Liver (tissue), 9 donors: Measurements from ENCODE around the gene DDAH2. TPM values are rescaled to one million over a fixed set of nuclear protein-coding genes. Genes with fewer than 3 reads are reported as not detected.

Source experiments
- DNase-seq: peaks from one replicate; pipeline ENCODE4 v3.0.0-alpha.2; 2017; ENCODE audit warnings: low spot score
- H3K27ac ChIP-seq, 2 donors: one replicate each; pipeline ENCODE4 v1.7.0; 2013; ENCODE audit warnings: inconsistent platforms in 2 of 2, low read length in 2 of 2, control low read depth in 1 of 2, low read depth in 1 of 2, mild to moderate bottlenecking in 1 of 2
- H3K27me3 ChIP-seq, 4 donors: one replicate each; pipeline versions ENCODE4 v1.6.1 to v1.7.0; 2013; ENCODE audit warnings: low read length in 3 of 4, inconsistent platforms in 1 of 4, mild to moderate bottlenecking in 1 of 4, moderate library complexity in 1 of 4; ENCODE audit not compliant: control insufficient read depth in 4 of 4, insufficient read depth in 4 of 4
- H3K36me3 ChIP-seq, 4 donors: one replicate each; pipeline versions ENCODE4 v1.6.1 to v1.7.0; 2013; ENCODE audit warnings: low read length in 3 of 4, mild to moderate bottlenecking in 3 of 4, low read depth in 1 of 4, moderate library complexity in 1 of 4; ENCODE audit not compliant: control insufficient read depth in 4 of 4, insufficient read depth in 3 of 4
- H3K4me1 ChIP-seq, 4 donors: one replicate each; pipeline versions ENCODE4 v1.6.1 to v1.7.0; 2013; ENCODE audit warnings: low read length in 3 of 4, mild to moderate bottlenecking in 3 of 4, moderate library complexity in 1 of 4; ENCODE audit not compliant: control insufficient read depth in 4 of 4, insufficient read depth in 4 of 4
- H3K4me3 ChIP-seq, 3 donors: one replicate each; pipeline versions ENCODE4 v1.6.1 to v1.7.0; 2013; ENCODE audit warnings: low read length in 3 of 3, control low read depth in 1 of 3, low read depth in 1 of 3, mild to moderate bottlenecking in 1 of 3
- H3K9ac ChIP-seq, 2 donors: one replicate each; pipeline ENCODE4 v1.7.0; 2013; ENCODE audit warnings: low read length in 2 of 2, mild to moderate bottlenecking in 2 of 2, moderate library complexity in 2 of 2, control low read depth in 1 of 2, low read depth in 1 of 2
- H3K9me3 ChIP-seq, 4 donors: one replicate each; pipeline versions ENCODE4 v1.6.1 to v1.7.0; 2013; ENCODE audit warnings: low read length in 3 of 4; ENCODE audit not compliant: control insufficient read depth in 4 of 4
- CTCF ChIP-seq: fragments of 150-350 bp; IDR thresholded peaks from 2 replicates; pipeline ENCODE4 v1.5.1; 2017; ENCODE audit warnings: improper control_type of control experiment, low read depth, low read length; ENCODE audit not compliant: missing input control
- EGR1 ChIP-seq, 2 donors: IDR thresholded peaks; 2 replicates each; pipeline ENCODE4 v1.6.1; 2016 to 2018; ENCODE audit warnings: antibody characterized with exemption in 2 of 2, low read depth in 2 of 2
- FOXA1 ChIP-seq: IDR thresholded peaks from 2 replicates; pipeline ENCODE4 v1.6.1; 2016; ENCODE audit warnings: antibody characterized with exemption
- FOXA2 ChIP-seq: IDR thresholded peaks from 2 replicates; pipeline ENCODE4 v1.6.1; 2016; ENCODE audit warnings: antibody characterized with exemption
- GABPA ChIP-seq, 2 donors: IDR thresholded peaks in 1 of 2; conservative IDR thresholded peaks in 1 of 2; 2 replicates each; pipeline ENCODE4 v1.6.1; 2016; ENCODE audit warnings: antibody characterized with exemption in 2 of 2, mild to moderate bottlenecking in 1 of 2, moderate library complexity in 1 of 2
- HNF4A ChIP-seq, 2 donors: conservative IDR thresholded peaks; 2 replicates each; pipeline ENCODE4 v1.6.1; 2016; ENCODE audit warnings: antibody characterized with exemption in 2 of 2, mild to moderate bottlenecking in 2 of 2
- HNF4G ChIP-seq: IDR thresholded peaks from 2 replicates; pipeline ENCODE4 v1.6.1; 2016; ENCODE audit warnings: antibody characterized with exemption
- MAX ChIP-seq: IDR thresholded peaks from 2 replicates; pipeline ENCODE4 v1.6.1; 2016; ENCODE audit warnings: antibody characterized with exemption
- NR2F2 ChIP-seq: IDR thresholded peaks from 2 replicates; pipeline ENCODE4 v1.6.1; 2016; ENCODE audit warnings: antibody characterized with exemption
- RAD21 ChIP-seq, 2 donors: IDR thresholded peaks; 2 replicates each; pipeline ENCODE4 v1.6.1; 2016; ENCODE audit warnings: antibody characterized with exemption in 2 of 2, mild to moderate bottlenecking in 2 of 2
- RXRA ChIP-seq, 2 donors: IDR thresholded peaks; 2 replicates each; pipeline ENCODE4 v1.6.1; 2017 to 2018; ENCODE audit warnings: antibody characterized with exemption in 2 of 2, mild to moderate bottlenecking in 1 of 2
- SP1 ChIP-seq: IDR thresholded peaks from 2 replicates; pipeline ENCODE4 v1.6.1; 2018; ENCODE audit warnings: antibody characterized with exemption, mild to moderate bottlenecking
- TAF1 ChIP-seq: conservative IDR thresholded peaks from 2 replicates; pipeline ENCODE4 v1.6.1; 2016; ENCODE audit warnings: antibody characterized with exemption, mild to moderate bottlenecking
- ZBTB33 ChIP-seq: IDR thresholded peaks from 2 replicates; pipeline ENCODE4 v1.6.1; 2016; ENCODE audit warnings: antibody characterized with exemption
- WGBS: extraction: QIAGEN DNeasy Blood & Tissue Kit; methylation state at CpG from one replicate; pipeline ENCODE4 v1.1.7; 2013; 5-methylcytosine and 5-hydroxymethylcytosine counted together
- polyA plus RNA-seq, 2 donors: library from polyadenylated mRNA; stranded (reverse) in 1 of 2; unstranded in 1 of 2; fragments of 200-250 nt in 1 of 2; fragments of >200 nt in 1 of 2; fragmentation: Nextera tagmentation in 1 of 2; extraction: Ambion mirVana in 1 of 2; gene quantifications; one replicate each; pipeline versions ENCODE4 v1.2.1 to v1.2.3, GENCODE V29; 2013 to 2015
- total RNA-seq, 2 donors: library from RNA; depleted of rRNA; stranded (reverse); fragments of >200 nt; gene quantifications; one replicate each; pipeline ENCODE4 v1.2.3, GENCODE V29; 2014
- TF ChIP-seq, protein P1 (sequence below): IDR thresholded peaks from 2 replicates; pipeline ENCODE4 v1.6.1; 2016; ENCODE audit warnings: antibody characterized with exemption, mild to moderate bottlenecking
- donor health status: healthy.
- donor health status: healthy.
- donor health status: healthy.
- donor health status: healthy.
- donor health status: healthy.

The DDAH2 gene
- total and polyA plus RNA-seq, 4 donors, result 19.8 to 31.4 (median 23.2) TPM

- 91% methylated on average over 5 of the region's 5 CpGs for WGBS
- no peak overlapping the region for H3K9ac ChIP-seq
These were observed 8.8 kb downstream of the DDAH2 start for GRCh38 chr6:31720196-31720770.

GRCh38 chr6:31719001-31719400 lies 10.1 kb downstream of the DDAH2 start:
- Histone ChIP-seq H3K27ac (no peak overlapping the region), H3K27me3 (no peaks in the 10 kb centered on the region), H3K4me1 (no peaks in the 10 kb centered on the region), H3K36me3 (no peaks in the 10 kb centered on the region), H3K9me3 (no peaks in the 10 kb centered on the region), H3K9ac (no peak overlapping the region), H3K4me3 (no peak overlapping the region)
- DNase-seq, result no peak
- 87% methylated on average over 6 of the region's 6 CpGs for WGBS
- TF ChIP-seq RAD21 (IDR thresholded peaks at IDR 0.05), result no peak
- TF ChIP-seq FOXA2, result no peak
- no peak for TF ChIP-seq CTCF
- TF ChIP-seq HNF4A (conservative IDR thresholded peaks at IDR 0.05), result no peak
- no peak for TF ChIP-seq TAF1
- TF ChIP-seq FOXA1, result no peak
- no peak for TF ChIP-seq GABPA (IDR thresholded peaks at IDR 0.05 in 1 of 2, conservative IDR thresholded peaks at IDR 0.05 in 1 of 2)
- no peak for TF ChIP-seq MAX

More at GRCh38 chr6:31720196-31720770, 8.8 kb downstream of the DDAH2 start:
- no peak for DNase-seq
- H3K4me1 ChIP-seq, result no peaks in the 10 kb centered on the region
- no peak overlapping the region for H3K27ac ChIP-seq
- no peak for TF ChIP-seq ZBTB33
- TF ChIP-seq HNF4G, result no peak
- TF ChIP-seq FOXA1, result no peak
- no peak overlapping the region for H3K4me3 ChIP-seq
- H3K36me3 ChIP-seq, result no peaks in the 10 kb centered on the region
- no peaks in the 10 kb centered on the region for H3K9me3 ChIP-seq
- no peaks in the 10 kb centered on the region for H3K27me3 ChIP-seq

DNA sequence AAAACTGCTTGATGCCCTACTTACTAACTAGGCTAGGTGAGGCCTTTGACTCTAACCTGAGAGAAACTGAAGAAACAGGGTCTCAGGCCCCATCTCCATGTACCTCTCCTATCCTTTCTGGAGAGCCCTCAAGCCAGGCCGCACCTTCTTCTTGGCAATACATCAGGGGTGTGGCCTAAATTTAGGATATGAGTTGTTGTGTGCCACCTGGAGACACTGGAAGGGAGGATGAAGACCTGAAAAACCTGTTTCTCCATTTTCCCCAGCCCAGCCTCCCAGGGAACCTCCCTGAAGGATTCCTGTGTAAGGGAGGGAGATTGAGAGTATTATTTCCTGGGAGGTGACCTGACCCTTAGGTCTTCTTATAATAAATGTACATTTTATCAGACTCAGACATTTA lies 10.8 kb downstream of the DDAH2 start:
- Histone ChIP-seq H3K9ac (no peak overlapping the region), H3K27me3 (no peaks in the 10 kb centered on the region), H3K36me3 (no peaks in the 10 kb centered on the region), H3K27ac (no peak overlapping the region), H3K4me1 (no peaks in the 10 kb centered on the region), H3K4me3 (no peak overlapping the region), H3K9me3 (no peaks in the 10 kb centered on the region)
- TF ChIP-seq GABPA (IDR thresholded peaks at IDR 0.05 in 1 of 2, conservative IDR thresholded peaks at IDR 0.05 in 1 of 2) (no peak), ZBTB33 (no peak), EGR1 (IDR thresholded peaks at IDR 0.05; ENCODE audit: low read depth in 2 of 2) (no peak), SP1 (no peak), HNF4G (no peak), RAD21 (IDR thresholded peaks at IDR 0.05) (no peak), RXRA (IDR thresholded peaks at IDR 0.05) (no peak), NR2F2 (no peak), FOXA1 (no peak), HNF4A (conservative IDR thresholded peaks at IDR 0.05) (no peak)
- TF ChIP-seq, protein P1, sequence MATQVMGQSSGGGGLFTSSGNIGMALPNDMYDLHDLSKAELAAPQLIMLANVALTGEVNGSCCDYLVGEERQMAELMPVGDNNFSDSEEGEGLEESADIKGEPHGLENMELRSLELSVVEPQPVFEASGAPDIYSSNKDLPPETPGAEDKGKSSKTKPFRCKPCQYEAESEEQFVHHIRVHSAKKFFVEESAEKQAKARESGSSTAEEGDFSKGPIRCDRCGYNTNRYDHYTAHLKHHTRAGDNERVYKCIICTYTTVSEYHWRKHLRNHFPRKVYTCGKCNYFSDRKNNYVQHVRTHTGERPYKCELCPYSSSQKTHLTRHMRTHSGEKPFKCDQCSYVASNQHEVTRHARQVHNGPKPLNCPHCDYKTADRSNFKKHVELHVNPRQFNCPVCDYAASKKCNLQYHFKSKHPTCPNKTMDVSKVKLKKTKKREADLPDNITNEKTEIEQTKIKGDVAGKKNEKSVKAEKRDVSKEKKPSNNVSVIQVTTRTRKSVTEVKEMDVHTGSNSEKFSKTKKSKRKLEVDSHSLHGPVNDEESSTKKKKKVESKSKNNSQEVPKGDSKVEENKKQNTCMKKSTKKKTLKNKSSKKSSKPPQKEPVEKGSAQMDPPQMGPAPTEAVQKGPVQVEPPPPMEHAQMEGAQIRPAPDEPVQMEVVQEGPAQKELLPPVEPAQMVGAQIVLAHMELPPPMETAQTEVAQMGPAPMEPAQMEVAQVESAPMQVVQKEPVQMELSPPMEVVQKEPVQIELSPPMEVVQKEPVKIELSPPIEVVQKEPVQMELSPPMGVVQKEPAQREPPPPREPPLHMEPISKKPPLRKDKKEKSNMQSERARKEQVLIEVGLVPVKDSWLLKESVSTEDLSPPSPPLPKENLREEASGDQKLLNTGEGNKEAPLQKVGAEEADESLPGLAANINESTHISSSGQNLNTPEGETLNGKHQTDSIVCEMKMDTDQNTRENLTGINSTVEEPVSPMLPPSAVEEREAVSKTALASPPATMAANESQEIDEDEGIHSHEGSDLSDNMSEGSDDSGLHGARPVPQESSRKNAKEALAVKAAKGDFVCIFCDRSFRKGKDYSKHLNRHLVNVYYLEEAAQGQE, result no peak
- no peak for DNase-seq
- 83% methylated on average over 1 of the region's 1 CpG for WGBS
